ENCODE data around the gene LNX1. TPM values are rescaled to one million over a fixed set of nuclear protein-coding genes. Genes with fewer than 3 reads are reported as not detected.

Gene LNX1
- total RNA-seq, 2 donors from 2014 or later, result 4.5 to 8.9 TPM

DNA sequence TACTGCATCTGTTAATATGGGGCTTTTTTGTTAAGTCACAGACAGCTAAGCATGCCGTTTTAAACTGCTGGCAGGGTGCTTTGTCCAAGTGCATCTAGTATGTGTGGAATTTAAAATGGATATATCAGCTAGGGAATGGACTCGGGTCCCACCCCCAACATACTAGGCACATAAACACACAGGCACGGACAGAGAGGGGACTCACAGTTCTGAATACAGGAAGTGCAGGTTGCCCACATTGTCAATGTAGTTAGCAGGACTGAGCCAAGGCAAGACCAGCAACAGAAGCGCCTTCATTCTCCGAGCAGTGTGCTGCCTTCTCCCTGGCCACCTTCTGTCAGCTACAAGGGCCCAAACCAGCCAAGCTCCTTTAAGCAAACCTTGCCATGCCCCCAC lies 33.6 kb downstream of the LNX1 start:
- Histone ChIP-seq H3K27ac (peak overlapping the region; percentile 40 to 45), H3K27me3 (no peaks in the 10 kb centered on the region), H3K4me1 (peaks cover 0 to 34% of the 10 kb centered on the region in 2 donors), H3K36me3 (no peaks in the 10 kb centered on the region), H3K9me3 (no peaks in the 10 kb centered on the region), H3K4me3 (peak overlapping the region; percentile 3 to 6)
- TF ChIP-seq, protein P1, sequence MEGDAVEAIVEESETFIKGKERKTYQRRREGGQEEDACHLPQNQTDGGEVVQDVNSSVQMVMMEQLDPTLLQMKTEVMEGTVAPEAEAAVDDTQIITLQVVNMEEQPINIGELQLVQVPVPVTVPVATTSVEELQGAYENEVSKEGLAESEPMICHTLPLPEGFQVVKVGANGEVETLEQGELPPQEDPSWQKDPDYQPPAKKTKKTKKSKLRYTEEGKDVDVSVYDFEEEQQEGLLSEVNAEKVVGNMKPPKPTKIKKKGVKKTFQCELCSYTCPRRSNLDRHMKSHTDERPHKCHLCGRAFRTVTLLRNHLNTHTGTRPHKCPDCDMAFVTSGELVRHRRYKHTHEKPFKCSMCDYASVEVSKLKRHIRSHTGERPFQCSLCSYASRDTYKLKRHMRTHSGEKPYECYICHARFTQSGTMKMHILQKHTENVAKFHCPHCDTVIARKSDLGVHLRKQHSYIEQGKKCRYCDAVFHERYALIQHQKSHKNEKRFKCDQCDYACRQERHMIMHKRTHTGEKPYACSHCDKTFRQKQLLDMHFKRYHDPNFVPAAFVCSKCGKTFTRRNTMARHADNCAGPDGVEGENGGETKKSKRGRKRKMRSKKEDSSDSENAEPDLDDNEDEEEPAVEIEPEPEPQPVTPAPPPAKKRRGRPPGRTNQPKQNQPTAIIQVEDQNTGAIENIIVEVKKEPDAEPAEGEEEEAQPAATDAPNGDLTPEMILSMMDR (IDR thresholded peaks at IDR 0.05), result no peak
- DNase-seq (ENCODE audit: low spot score), result no peak

DNA sequence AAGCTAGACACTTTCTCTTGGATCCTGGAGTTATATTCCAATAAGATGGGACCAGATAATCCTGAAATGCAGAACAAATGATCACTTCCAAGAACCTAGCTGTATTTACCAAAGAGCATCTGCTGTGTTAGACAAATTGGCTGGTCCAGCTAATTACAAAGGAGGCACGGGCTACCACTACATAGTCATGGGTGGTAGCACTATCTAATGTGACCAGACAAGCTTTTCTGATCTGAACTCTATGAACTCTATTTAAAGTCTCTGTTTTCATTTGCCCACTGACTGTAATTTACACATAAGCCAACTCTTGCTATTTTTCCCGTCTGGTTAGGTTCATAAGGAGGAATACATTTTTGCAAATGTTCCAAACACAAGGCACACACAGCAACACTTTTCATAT lies 34.6 kb downstream of the LNX1 start:
- H3K9me3 ChIP-seq, result no peaks in the 10 kb centered on the region
- no peaks in the 10 kb centered on the region for H3K27me3 ChIP-seq
- H3K27ac ChIP-seq, result no peak overlapping the region
- TF ChIP-seq, protein P1 (IDR thresholded peaks at IDR 0.05), result no peak
- no peak for DNase-seq (ENCODE audit: low spot score)
- H3K4me1 ChIP-seq, result peaks cover 0 to 34% of the 10 kb centered on the region in 2 donors
- no peak overlapping the region for H3K4me3 ChIP-seq
- no peaks in the 10 kb centered on the region for H3K36me3 ChIP-seq

DNA sequence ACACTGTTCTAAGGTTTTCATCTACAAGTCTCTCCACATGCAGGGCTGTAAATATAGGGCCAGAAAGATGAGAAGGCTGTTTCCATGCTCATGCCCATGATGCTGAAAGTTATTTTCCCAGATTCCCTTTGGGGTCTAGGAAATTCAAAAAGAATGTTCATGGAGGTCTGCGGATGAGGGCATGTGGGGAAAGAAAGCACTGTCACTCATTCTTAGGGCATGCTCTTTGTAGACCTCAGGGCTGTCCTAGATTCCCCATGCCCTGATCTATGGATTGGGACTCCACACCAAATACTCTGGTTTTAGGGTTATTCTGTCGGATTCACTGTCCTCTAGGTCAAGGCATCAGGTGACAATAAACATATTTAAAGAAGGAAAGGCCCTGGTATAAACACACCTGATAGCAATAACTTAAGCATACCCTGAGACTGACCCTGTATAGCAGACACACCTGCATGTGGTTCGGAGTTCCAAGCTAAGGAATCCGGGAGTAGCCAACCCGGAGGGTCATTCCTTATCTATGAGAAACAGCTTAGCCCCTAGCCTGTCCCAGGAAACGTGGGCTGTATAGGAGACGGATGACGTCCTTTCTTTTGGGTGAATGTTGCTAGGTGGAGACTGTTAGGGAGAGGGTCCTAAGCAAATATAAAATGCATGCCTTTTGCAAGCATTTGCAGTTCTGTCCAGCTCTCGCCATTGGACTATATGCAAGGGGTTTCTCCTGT lies 37.6 kb downstream of the LNX1 start:
- H3K27ac ChIP-seq, result no peak overlapping the region
- H3K27me3 ChIP-seq, result no peaks in the 10 kb centered on the region
- no peaks in the 10 kb centered on the region for H3K9me3 ChIP-seq
- no peaks in the 10 kb centered on the region for H3K36me3 ChIP-seq
- DNase-seq (ENCODE audit: low spot score), result no peak
- H3K4me3 ChIP-seq, result no peak overlapping the region
- H3K4me1 ChIP-seq, result peaks cover 0 to 30% of the 10 kb centered on the region in 2 donors
- TF ChIP-seq, protein P1 (IDR thresholded peaks at IDR 0.05), result no peak

DNA sequence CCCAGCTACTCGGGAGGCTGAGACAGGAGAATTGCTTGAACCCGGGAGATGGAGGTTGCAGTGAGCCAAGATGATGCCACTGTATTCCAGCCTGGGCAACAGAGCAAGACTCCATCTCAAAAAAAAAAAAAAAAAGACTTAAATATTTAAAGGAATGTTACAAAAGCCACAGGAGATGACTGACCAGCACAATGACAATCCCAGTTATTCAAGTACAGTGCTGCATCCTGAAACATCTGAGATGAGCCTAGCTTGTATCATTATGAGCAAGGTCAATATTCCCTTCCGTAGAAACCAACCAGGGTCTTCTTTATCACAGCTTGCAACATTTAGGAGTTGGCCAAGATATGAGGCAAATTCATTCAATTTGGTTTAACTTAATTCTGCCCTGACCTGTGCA lies 38.6 kb downstream of the LNX1 start:
- H3K4me1 ChIP-seq, result peaks cover 0 to 25% of the 10 kb centered on the region in 2 donors
- no peak overlapping the region for H3K27ac ChIP-seq
- no peaks in the 10 kb centered on the region for H3K9me3 ChIP-seq
- no peaks in the 10 kb centered on the region for H3K27me3 ChIP-seq
- no peak overlapping the region for H3K4me3 ChIP-seq
- TF ChIP-seq, protein P1 (IDR thresholded peaks at IDR 0.05), result no peak
- H3K36me3 ChIP-seq, result no peaks in the 10 kb centered on the region
- no peak for DNase-seq (ENCODE audit: low spot score)

DNA sequence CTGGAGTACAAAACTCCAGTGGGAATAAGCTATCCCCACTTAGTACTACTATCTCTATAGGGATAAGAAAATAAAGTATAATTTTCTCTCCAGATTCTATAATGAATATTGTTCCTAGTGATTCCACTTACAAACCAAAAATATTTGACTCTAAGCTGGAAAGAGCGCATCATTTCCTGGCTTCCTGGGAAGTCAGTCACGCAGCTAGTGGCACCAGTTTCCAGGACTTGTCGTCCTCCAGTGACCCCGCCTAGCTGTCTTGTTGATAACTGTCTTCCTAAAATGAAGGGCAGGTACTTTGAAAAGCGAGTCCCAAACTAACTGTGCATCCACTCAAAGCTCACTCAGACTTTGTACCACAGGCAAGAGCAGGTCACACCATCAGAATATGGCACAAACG lies 39.3 kb downstream of the LNX1 start:
- Histone ChIP-seq H3K27me3 (no peaks in the 10 kb centered on the region), H3K4me1 (peaks cover 0 to 21% of the 10 kb centered on the region in 2 donors), H3K36me3 (no peaks in the 10 kb centered on the region), H3K9me3 (no peaks in the 10 kb centered on the region), H3K27ac (no peak overlapping the region), H3K4me3 (no peak overlapping the region)
- TF ChIP-seq, protein P1 (IDR thresholded peaks at IDR 0.05), result no peak
- DNase-seq (ENCODE audit: low spot score), result no peak
